Mucosa of descending colon (tissue), 3 donors: Measurements from ENCODE around the gene FBXO38. TPM values are rescaled to one million over a fixed set of nuclear protein-coding genes. Genes with fewer than 3 reads are reported as not detected.

Experiments used
- ATAC-seq: fragments of 200-7000 bp; cut with Tn5 transposase; one replicate; pipeline ENCODE4 v1.9.1; 2020; ENCODE audit warnings: mild to moderate bottlenecking, moderate library complexity
- DNase-seq, 3 donors: peaks; one replicate each; pipeline ENCODE4 v3.0.0-alpha.2; 2020
- H3K36me3 ChIP-seq: fragments of 200-600 bp; one replicate; pipeline ENCODE4 v1.8.0; 2021; ENCODE audit warnings: low read depth, mild to moderate bottlenecking
- H3K4me1 ChIP-seq: fragments of 200-600 bp; one replicate; pipeline ENCODE4 v1.8.0; 2021; ENCODE audit warnings: low read depth, mild to moderate bottlenecking
- H3K4me3 ChIP-seq: fragments of 200-600 bp; one replicate; pipeline ENCODE4 v1.8.0; 2021; ENCODE audit warnings: mild to moderate bottlenecking
- H3K9me3 ChIP-seq: fragments of 200-600 bp; one replicate; pipeline ENCODE4 v1.8.0; 2021; ENCODE audit warnings: mild to moderate bottlenecking
- CTCF ChIP-seq: fragments of 200-600 bp; IDR thresholded peaks from one replicate; pipeline ENCODE4 v1.8.0; 2022; ENCODE audit warnings: antibody characterized with exemption, mild to moderate bottlenecking
- intact Hi-C, 2 donors: fragments of 100-400 bp; cut with DNase I in 1 of 2; cut with micrococcal nuclease in 1 of 2; formaldehyde crosslinking; loops; one replicate each; pipeline versions ENCODE4 v1.11.0 to v1.11.1; 2022; cut with DNase I, micrococcal nuclease
- total RNA-seq, 3 donors: library from RNA; stranded (reverse); fragmentation: NEBNext Ultra II Directional in 2 of 3; extraction: Animal tissue kit (Norgen Biotek cat#: 25700) in 2 of 3; gene quantifications; one replicate each; pipeline versions ENCODE4 v1.2.1 to v1.2.4, GENCODE V29; 2021 to 2023
- donor health status: DM: no; HTN: no; CAD: no; lungs with moderate emphysema.
- donor health status: DM: no; HTN: no; CAD: no.
- donor health status: DM: no; HTN: yes; CAD: no.

Gene FBXO38
- total RNA-seq, 3 donors from 2014 or later: 46.5 to 48.0 (median 46.9) TPM

GRCh38 chr5:148457183-148457620 is 73.4 kb downstream of the FBXO38 start:
- ATAC-seq (no peak), DNase-seq (no peak)
- no peaks in the 10 kb centered on the region for H3K4me1 ChIP-seq
- H3K4me3 ChIP-seq: no peak overlapping the region
- intact Hi-C loops: no loop called here
- TF ChIP-seq CTCF: no peak
- H3K9me3 ChIP-seq: no peaks in the 10 kb centered on the region
- no peaks in the 10 kb centered on the region for H3K36me3 ChIP-seq

- TF ChIP-seq CTCF: no peak
- H3K4me1 ChIP-seq: no peaks in the 10 kb centered on the region
- intact Hi-C loops: no loop called here
- no peaks in the 10 kb centered on the region for H3K9me3 ChIP-seq
- ATAC-seq (no peak), DNase-seq (no peak)
- H3K4me3 ChIP-seq: no peak overlapping the region
- H3K36me3 ChIP-seq: no peaks in the 10 kb centered on the region
These were observed 74.5 kb downstream of the FBXO38 start for GRCh38 chr5:148458036-148458888.

GRCh38 chr5:148459669-148460068 is 75.9 kb downstream of the FBXO38 start:
- intact Hi-C loops: no loop called here
- no peaks in the 10 kb centered on the region for H3K9me3 ChIP-seq
- DNase-seq: no peak
- H3K4me3 ChIP-seq: no peak overlapping the region
- H3K36me3 ChIP-seq: no peaks in the 10 kb centered on the region
- no peak for ATAC-seq
- no peaks in the 10 kb centered on the region for H3K4me1 ChIP-seq
- TF ChIP-seq CTCF: no peak

- H3K9me3 ChIP-seq: no peaks in the 10 kb centered on the region
- no peaks in the 10 kb centered on the region for H3K4me1 ChIP-seq
- H3K36me3 ChIP-seq: no peaks in the 10 kb centered on the region
- no peak for TF ChIP-seq CTCF
- intact Hi-C loops: no loop called here
- no peak overlapping the region for H3K4me3 ChIP-seq
- ATAC-seq (peak; percentile 18), DNase-seq (no peak)
These were observed 81.8 kb downstream of the FBXO38 start for GRCh38 chr5:148465381-148466235.

GRCh38 chr5:148466236-148466580 is 82.5 kb downstream of the FBXO38 start:
- DNase-seq (no peak), ATAC-seq (no peak)
- Histone ChIP-seq H3K4me1 (no peaks in the 10 kb centered on the region), H3K36me3 (no peaks in the 10 kb centered on the region), H3K9me3 (no peaks in the 10 kb centered on the region), H3K4me3 (no peak overlapping the region)
- intact Hi-C loops: no loop called here
- no peak for TF ChIP-seq CTCF
